ENCODE data around the gene RBFOX2. TPM values are rescaled to one million over a fixed set of nuclear protein-coding genes. Genes with fewer than 3 reads are reported as not detected.

Gene RBFOX2
- total and polyA plus RNA-seq, 10 of the 15 experiments (the other 5 are each of a cell fraction or from before 2014, with no cell fraction given): 0.01 to 2.7 (median 0.17) TPM; not detected in 4

GRCh38 chr22:35742342-35743100 is 286.1 kb downstream of the RBFOX2 start (continued):
- TF ChIP-seq RBBP5 (conservative IDR thresholded peaks at IDR 0.05): no peak
- TF ChIP-seq CUX1 (IDR thresholded peaks at IDR 0.05; ENCODE audit: insufficient replicate concordance, low read depth, low read length): no peak
- TF ChIP-seq TCF3 (IDR thresholded peaks at IDR 0.05; ENCODE audit: borderline replicate concordance, insufficient read depth, low read depth, low read length): no peak
- no peak for TF ChIP-seq YBX1 (IDR thresholded peaks at IDR 0.05)
- TF ChIP-seq RFX5 (IDR thresholded peaks at IDR 0.05; ENCODE audit: low read depth, low read length): no peak
- TF ChIP-seq GABPA (IDR thresholded peaks at IDR 0.05; ENCODE audit: low read depth): no peak
- TF ChIP-seq MYC (IDR thresholded peaks at IDR 0.05; ENCODE audit: insufficient read depth, insufficient read length, insufficient replicate concordance, low read length, severe bottlenecking): no peak

Data from GM12878 (cell line).